Measurements from ENCODE around the gene CIAO2A.
"Not testable (repeated sequence)": the region's sequence is repeated elsewhere in the genome, so short reads cannot be mapped to it uniquely, and the experiment has no call there.

CIAO2A gene

GRCh38 chr15:64093627-64094417 lies at the start of gene CIAO2A:
TSS of gene CIAO2A (minus strand) at chr15:64093838. CDS start at chr15:64093768, 70 bp downstream.
- peak; percentile 96 for DNase-seq (ENCODE audit: low spot score)

- DNase-seq (ENCODE audit: low spot score), result no peak
Observed at GRCh38 chr15:64143276-64143675, 49.6 kb upstream of the CIAO2A start.

GRCh38 chr15:64141798-64142512 lies 48.3 kb upstream of the CIAO2A start:
- DNase-seq (ENCODE audit: low spot score), result no peak

GRCh38 chr15:64138331-64138941 lies 44.8 kb upstream of the CIAO2A start:
- no peak for DNase-seq (ENCODE audit: low spot score)

- no peak for DNase-seq (ENCODE audit: low spot score)
Observed at GRCh38 chr15:64137226-64137833, 43.7 kb upstream of the CIAO2A start.

GRCh38 chr15:64136347-64136746 lies 42.7 kb upstream of the CIAO2A start:
- DNase-seq (ENCODE audit: low spot score), result no peak

- DNase-seq (ENCODE audit: low spot score), result no peak
Observed at GRCh38 chr15:64134345-64134829, 40.7 kb upstream of the CIAO2A start.

- no peak for DNase-seq (ENCODE audit: low spot score)
Observed at GRCh38 chr15:64133623-64134344, 40.1 kb upstream of the CIAO2A start.

GRCh38 chr15:64132217-64132616 lies 38.6 kb upstream of the CIAO2A start:
- no peak for DNase-seq (ENCODE audit: low spot score)

GRCh38 chr15:64131547-64131946 lies 37.9 kb upstream of the CIAO2A start:
- DNase-seq (ENCODE audit: low spot score), result no peak

- DNase-seq (ENCODE audit: low spot score), result no peak
Observed at GRCh38 chr15:64130159-64130558, 36.5 kb upstream of the CIAO2A start.

- no peak for DNase-seq (ENCODE audit: low spot score)
Observed at GRCh38 chr15:64127521-64128270, 34.1 kb upstream of the CIAO2A start.

GRCh38 chr15:64125978-64126377 lies 32.3 kb upstream of the CIAO2A start:
- no peak for DNase-seq (ENCODE audit: low spot score)

GRCh38 chr15:64122936-64123351 lies 29.3 kb upstream of the CIAO2A start:
- DNase-seq (ENCODE audit: low spot score), result no peak

GRCh38 chr15:64122444-64122843 lies 28.8 kb upstream of the CIAO2A start:
- DNase-seq (ENCODE audit: low spot score), result no peak

- no peak for DNase-seq (ENCODE audit: low spot score)
Observed at GRCh38 chr15:64121614-64122013, 28.0 kb upstream of the CIAO2A start.

GRCh38 chr15:64120322-64120721 lies 26.7 kb upstream of the CIAO2A start:
- DNase-seq (ENCODE audit: low spot score), result not testable (repeated sequence)

GRCh38 chr15:64117759-64118487 lies 24.3 kb upstream of the CIAO2A start:
- no peak for DNase-seq (ENCODE audit: low spot score)

GRCh38 chr15:64112904-64113303 lies 19.3 kb upstream of the CIAO2A start:
- no peak for DNase-seq (ENCODE audit: low spot score)

GRCh38 chr15:64112073-64112772 lies 18.6 kb upstream of the CIAO2A start:
- DNase-seq (ENCODE audit: low spot score), result no peak
